Mucosa of descending colon (tissue), 3 donors: ENCODE data around the gene CCDC30. TPM values are rescaled to one million over a fixed set of nuclear protein-coding genes. Genes with fewer than 3 reads are reported as not detected.

ENCODE experiments used
- ATAC-seq: fragments of 200-7000 bp; cut with Tn5 transposase; one replicate; pipeline ENCODE4 v1.9.1; 2020; ENCODE audit warnings: mild to moderate bottlenecking, moderate library complexity
- DNase-seq, 3 donors: peaks; one replicate each; pipeline ENCODE4 v3.0.0-alpha.2; 2020
- H3K36me3 ChIP-seq: fragments of 200-600 bp; one replicate; pipeline ENCODE4 v1.8.0; 2021; ENCODE audit warnings: low read depth, mild to moderate bottlenecking
- H3K4me1 ChIP-seq: fragments of 200-600 bp; one replicate; pipeline ENCODE4 v1.8.0; 2021; ENCODE audit warnings: low read depth, mild to moderate bottlenecking
- H3K4me3 ChIP-seq: fragments of 200-600 bp; one replicate; pipeline ENCODE4 v1.8.0; 2021; ENCODE audit warnings: mild to moderate bottlenecking
- H3K9me3 ChIP-seq: fragments of 200-600 bp; one replicate; pipeline ENCODE4 v1.8.0; 2021; ENCODE audit warnings: mild to moderate bottlenecking
- CTCF ChIP-seq: fragments of 200-600 bp; IDR thresholded peaks from one replicate; pipeline ENCODE4 v1.8.0; 2022; ENCODE audit warnings: antibody characterized with exemption, mild to moderate bottlenecking
- intact Hi-C, 2 donors: fragments of 100-400 bp; cut with DNase I in 1 of 2; cut with micrococcal nuclease in 1 of 2; formaldehyde crosslinking; loops; one replicate each; pipeline versions ENCODE4 v1.11.0 to v1.11.1; 2022; cut with DNase I, micrococcal nuclease
- total RNA-seq, 3 donors: library from RNA; stranded (reverse); fragmentation: NEBNext Ultra II Directional in 2 of 3; extraction: Animal tissue kit (Norgen Biotek cat#: 25700) in 2 of 3; gene quantifications; one replicate each; pipeline versions ENCODE4 v1.2.1 to v1.2.4, GENCODE V29; 2021 to 2023
- donor health status: DM: no; HTN: no; CAD: no; lungs with moderate emphysema.
- donor health status: DM: no; HTN: no; CAD: no.
- donor health status: DM: no; HTN: yes; CAD: no.

The CCDC30 gene
- total RNA-seq, 3 donors from 2014 or later, result 2.2 to 3.8 (median 3.7) TPM

GRCh38 chr1:42674214-42674613 lies 211.1 kb downstream of the CCDC30 start:
- Histone ChIP-seq H3K4me1 (no peaks in the 10 kb centered on the region), H3K36me3 (no peaks in the 10 kb centered on the region), H3K9me3 (no peaks in the 10 kb centered on the region), H3K4me3 (no peak overlapping the region)
- ATAC-seq (no peak), DNase-seq (no peak)
- intact Hi-C loops, result no loop called here
- TF ChIP-seq CTCF, result no peak

GRCh38 chr1:42674682-42675081 lies 211.6 kb downstream of the CCDC30 start:
- no peaks in the 10 kb centered on the region for H3K4me1 ChIP-seq
- no peaks in the 10 kb centered on the region for H3K9me3 ChIP-seq
- no peak overlapping the region for H3K4me3 ChIP-seq
- DNase-seq (no peak), ATAC-seq (no peak)
- intact Hi-C loops, result no loop called here
- no peaks in the 10 kb centered on the region for H3K36me3 ChIP-seq
- no peak for TF ChIP-seq CTCF

- DNase-seq (no peak), ATAC-seq (no peak)
- H3K9me3 ChIP-seq, result no peaks in the 10 kb centered on the region
- intact Hi-C loops, result no loop called here
- peaks cover 3% of the 10 kb centered on the region for H3K4me1 ChIP-seq
- H3K36me3 ChIP-seq, result no peaks in the 10 kb centered on the region
- H3K4me3 ChIP-seq, result no peak overlapping the region
- TF ChIP-seq CTCF, result no peak
These were observed 212.4 kb downstream of the CCDC30 start for GRCh38 chr1:42675467-42675866.

- Histone ChIP-seq H3K36me3 (no peaks in the 10 kb centered on the region), H3K4me3 (no peak overlapping the region), H3K4me1 (peaks cover 11% of the 10 kb centered on the region), H3K9me3 (no peaks in the 10 kb centered on the region)
- ATAC-seq (no peak), DNase-seq (no peak)
- intact Hi-C loops, result no loop called here
- no peak for TF ChIP-seq CTCF
These were observed 213.5 kb downstream of the CCDC30 start for GRCh38 chr1:42676534-42677087.

GRCh38 chr1:42679364-42679983 lies 216.4 kb downstream of the CCDC30 start:
- Histone ChIP-seq H3K4me1 (peaks cover 22% of the 10 kb centered on the region), H3K36me3 (no peaks in the 10 kb centered on the region), H3K9me3 (no peaks in the 10 kb centered on the region), H3K4me3 (no peak overlapping the region)
- ATAC-seq (no peak), DNase-seq (no peak)
- intact Hi-C loops, result no loop called here
- TF ChIP-seq CTCF, result no peak
